PC-9 (cell line): ENCODE data around the gene OR13F1.

ENCODE experiments used
- EZH2 ChIP-seq: fragments of 200-600 bp; sonication (generic); IDR thresholded peaks from 2 replicates; pipeline ENCODE4 v1.8.0; 2017; ENCODE audit warnings: antibody characterized with exemption, low read depth
- TF ChIP-seq, protein P1 (sequence below): fragments of 200-600 bp; sonication (generic); conservative IDR thresholded peaks from 2 replicates; pipeline ENCODE4 v1.6.1; 2017; ENCODE audit warnings: mixed run types, antibody characterized with exemption, mild to moderate bottlenecking, moderate library complexity

DNA sequence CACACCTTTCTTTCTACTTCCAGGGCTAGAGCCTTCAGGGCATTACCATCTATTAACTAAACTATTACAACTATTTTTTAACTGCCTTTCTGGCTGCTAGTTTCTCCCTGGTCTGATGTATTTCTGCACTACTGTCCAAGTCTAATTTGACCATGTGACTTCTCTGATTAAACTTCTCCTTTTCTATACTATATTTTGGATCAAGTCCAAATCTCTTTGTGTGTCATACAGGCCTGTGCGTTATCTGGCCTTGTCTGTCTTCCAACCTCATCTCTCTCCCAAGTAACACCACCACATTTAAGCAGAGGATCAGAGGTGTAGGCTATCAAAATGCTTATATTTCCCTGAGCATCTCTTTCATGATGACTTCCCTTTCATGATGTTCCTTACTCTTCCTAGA is 47.2 kb upstream of the OR13F1 start:
- TF ChIP-seq, protein P1, sequence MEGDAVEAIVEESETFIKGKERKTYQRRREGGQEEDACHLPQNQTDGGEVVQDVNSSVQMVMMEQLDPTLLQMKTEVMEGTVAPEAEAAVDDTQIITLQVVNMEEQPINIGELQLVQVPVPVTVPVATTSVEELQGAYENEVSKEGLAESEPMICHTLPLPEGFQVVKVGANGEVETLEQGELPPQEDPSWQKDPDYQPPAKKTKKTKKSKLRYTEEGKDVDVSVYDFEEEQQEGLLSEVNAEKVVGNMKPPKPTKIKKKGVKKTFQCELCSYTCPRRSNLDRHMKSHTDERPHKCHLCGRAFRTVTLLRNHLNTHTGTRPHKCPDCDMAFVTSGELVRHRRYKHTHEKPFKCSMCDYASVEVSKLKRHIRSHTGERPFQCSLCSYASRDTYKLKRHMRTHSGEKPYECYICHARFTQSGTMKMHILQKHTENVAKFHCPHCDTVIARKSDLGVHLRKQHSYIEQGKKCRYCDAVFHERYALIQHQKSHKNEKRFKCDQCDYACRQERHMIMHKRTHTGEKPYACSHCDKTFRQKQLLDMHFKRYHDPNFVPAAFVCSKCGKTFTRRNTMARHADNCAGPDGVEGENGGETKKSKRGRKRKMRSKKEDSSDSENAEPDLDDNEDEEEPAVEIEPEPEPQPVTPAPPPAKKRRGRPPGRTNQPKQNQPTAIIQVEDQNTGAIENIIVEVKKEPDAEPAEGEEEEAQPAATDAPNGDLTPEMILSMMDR = no peak
- TF ChIP-seq EZH2 = no peak
